ENCODE measurements around the gene COL13A1. TPM values are rescaled to one million over a fixed set of nuclear protein-coding genes. Genes with fewer than 3 reads are reported as not detected.

Gene COL13A1
- total and polyA plus RNA-seq, 10 donors = 4.1 to 16.1 (median 9.5) TPM

DNA sequence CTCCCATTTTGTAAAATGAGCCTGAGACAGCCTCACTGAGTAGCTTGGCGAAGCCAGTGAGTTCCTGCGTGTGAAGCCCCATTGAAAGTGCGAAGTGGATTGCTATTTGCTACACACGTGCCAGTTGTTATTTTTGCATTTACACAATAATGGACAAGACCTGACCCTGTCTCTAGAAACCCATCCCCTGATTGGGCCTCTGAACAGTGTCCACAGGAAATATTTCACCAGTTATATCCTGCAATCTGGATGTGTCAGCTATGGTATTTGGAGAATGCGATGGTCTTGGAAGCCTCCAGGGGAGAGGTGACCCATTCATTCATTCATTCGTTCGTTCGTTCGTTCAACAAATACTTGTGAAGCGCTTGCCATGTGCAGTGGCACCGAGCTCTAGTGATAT lies 37.1 kb downstream of the COL13A1 start:
- Histone ChIP-seq H3K4me3 (no peak overlapping the region), H3K36me3 (no peaks in the 10 kb centered on the region), H3K27me3 (replicated peaks in 1 of 7) (peaks cover 0 to 39% (median 0%) of the 10 kb centered on the region in 7 donors), H3K27ac (no peak overlapping the region), H3K9me3 (no peaks in the 10 kb centered on the region), H3K4me1 (no peaks in the 10 kb centered on the region)
- intact Hi-C loops (cut with DNase I; ENCODE audit: low total_unique reads) = no loop called here
- WGBS, 5 donors = 78 to 91% (median 87%) methylated on average over 8 to 11 of the region's 11 CpGs
- TF ChIP-seq, protein P1, sequence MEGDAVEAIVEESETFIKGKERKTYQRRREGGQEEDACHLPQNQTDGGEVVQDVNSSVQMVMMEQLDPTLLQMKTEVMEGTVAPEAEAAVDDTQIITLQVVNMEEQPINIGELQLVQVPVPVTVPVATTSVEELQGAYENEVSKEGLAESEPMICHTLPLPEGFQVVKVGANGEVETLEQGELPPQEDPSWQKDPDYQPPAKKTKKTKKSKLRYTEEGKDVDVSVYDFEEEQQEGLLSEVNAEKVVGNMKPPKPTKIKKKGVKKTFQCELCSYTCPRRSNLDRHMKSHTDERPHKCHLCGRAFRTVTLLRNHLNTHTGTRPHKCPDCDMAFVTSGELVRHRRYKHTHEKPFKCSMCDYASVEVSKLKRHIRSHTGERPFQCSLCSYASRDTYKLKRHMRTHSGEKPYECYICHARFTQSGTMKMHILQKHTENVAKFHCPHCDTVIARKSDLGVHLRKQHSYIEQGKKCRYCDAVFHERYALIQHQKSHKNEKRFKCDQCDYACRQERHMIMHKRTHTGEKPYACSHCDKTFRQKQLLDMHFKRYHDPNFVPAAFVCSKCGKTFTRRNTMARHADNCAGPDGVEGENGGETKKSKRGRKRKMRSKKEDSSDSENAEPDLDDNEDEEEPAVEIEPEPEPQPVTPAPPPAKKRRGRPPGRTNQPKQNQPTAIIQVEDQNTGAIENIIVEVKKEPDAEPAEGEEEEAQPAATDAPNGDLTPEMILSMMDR (IDR thresholded peaks at IDR 0.05 in 8 of 11, conservative IDR thresholded peaks at IDR 0.05 in 3 of 11) = no peak
- TF ChIP-seq POLR2AphosphoS5 (IDR thresholded peaks at IDR 0.05) = no peak
- TF ChIP-seq POLR2A (IDR thresholded peaks at IDR 0.05) = no peak
- DNase-seq = no peak

DNA sequence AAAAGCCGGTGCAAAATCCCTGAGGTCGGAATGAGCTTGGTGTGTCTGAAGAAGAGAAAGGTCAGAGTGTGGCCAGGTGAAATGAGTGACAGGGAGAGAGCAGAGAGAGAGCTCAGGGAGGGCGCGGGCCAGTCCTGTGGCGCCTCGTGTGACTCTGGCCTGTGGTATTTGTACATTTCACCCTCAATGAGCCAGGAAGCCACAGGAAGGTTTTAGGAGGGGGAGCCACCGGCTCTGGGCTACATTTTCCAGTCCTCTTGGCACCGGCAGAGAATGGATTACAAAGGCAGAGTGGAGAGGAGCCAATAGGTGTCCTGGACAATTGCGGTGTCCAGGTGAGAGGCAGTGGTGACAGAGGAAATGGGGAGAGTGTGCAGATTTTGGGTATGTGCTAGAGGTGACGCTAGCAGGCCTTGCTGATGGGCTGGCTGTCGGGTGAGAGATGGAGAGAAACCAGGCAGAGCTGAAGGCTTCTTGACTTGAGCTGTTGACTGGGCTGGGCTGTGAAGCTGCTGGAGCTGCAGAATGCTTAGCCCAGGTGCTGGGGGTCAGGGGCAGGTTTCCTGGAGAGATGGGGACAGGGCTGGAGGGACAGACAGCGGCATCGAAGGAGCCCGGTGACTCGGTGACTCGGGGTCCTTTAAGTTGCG lies 38.1 kb downstream of the COL13A1 start:
- Histone ChIP-seq H3K4me1 (peaks cover 0 to 8% (median under 1%) of the 10 kb centered on the region in 6 donors), H3K9me3 (no peaks in the 10 kb centered on the region), H3K36me3 (no peaks in the 10 kb centered on the region), H3K27ac (no peak overlapping the region), H3K4me3 (no peak overlapping the region), H3K27me3 (replicated peaks in 1 of 7) (peaks cover 0 to 34% (median 0%) of the 10 kb centered on the region in 7 donors)
- DNase-seq = no peak
- WGBS, 5 donors = 79 to 88% (median 83%) methylated on average over 14 to 17 of the region's 17 CpGs
- TF ChIP-seq, protein P1 (IDR thresholded peaks at IDR 0.05 in 8 of 11, conservative IDR thresholded peaks at IDR 0.05 in 3 of 11) = no peak
- TF ChIP-seq POLR2AphosphoS5 (IDR thresholded peaks at IDR 0.05) (no peak), POLR2A (IDR thresholded peaks at IDR 0.05) (no peak)
- intact Hi-C loops (cut with DNase I; ENCODE audit: low total_unique reads) = no loop called here

DNA sequence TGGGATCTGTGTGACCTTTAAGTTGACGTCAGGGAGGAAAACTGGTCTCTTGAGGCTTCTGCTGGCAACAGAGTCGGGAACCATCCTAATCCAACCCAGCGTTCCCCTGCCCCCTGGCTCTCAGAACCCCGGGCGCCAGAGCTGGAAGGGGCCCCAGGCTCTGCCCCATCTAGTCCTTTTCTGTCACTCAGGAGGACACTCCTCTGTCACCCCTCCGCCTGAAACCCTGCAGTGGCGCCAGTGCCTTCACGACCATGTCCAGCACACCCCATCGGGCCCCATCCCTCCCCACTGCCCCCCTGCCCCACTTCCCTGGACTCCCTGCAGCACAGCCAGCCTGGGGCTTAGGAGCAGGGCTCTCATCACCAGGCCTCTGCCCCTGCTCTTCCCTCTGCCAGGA lies 39.1 kb downstream of the COL13A1 start:
- TF ChIP-seq POLR2AphosphoS5 (IDR thresholded peaks at IDR 0.05) (no peak), POLR2A (IDR thresholded peaks at IDR 0.05) (no peak)
- TF ChIP-seq, protein P1 (IDR thresholded peaks at IDR 0.05 in 8 of 11, conservative IDR thresholded peaks at IDR 0.05 in 3 of 11) = no peak
- no peak overlapping the region for H3K27ac ChIP-seq
- DNase-seq = no peak
- no peak overlapping the region for H3K4me3 ChIP-seq
- no peaks in the 10 kb centered on the region for H3K36me3 ChIP-seq
- intact Hi-C loops (cut with DNase I; ENCODE audit: low total_unique reads) = no loop called here
- peaks cover 0 to 32% (median 0%) of the 10 kb centered on the region in 7 donors for H3K27me3 ChIP-seq (replicated peaks in 1 of 7)
- no peaks in the 10 kb centered on the region for H3K9me3 ChIP-seq
- 80 to 93% (median 91%) methylated on average over 9 of the region's 9 CpGs for WGBS, 5 donors
- peaks cover 0 to 17% (median 8%) of the 10 kb centered on the region in 6 donors for H3K4me1 ChIP-seq

DNA sequence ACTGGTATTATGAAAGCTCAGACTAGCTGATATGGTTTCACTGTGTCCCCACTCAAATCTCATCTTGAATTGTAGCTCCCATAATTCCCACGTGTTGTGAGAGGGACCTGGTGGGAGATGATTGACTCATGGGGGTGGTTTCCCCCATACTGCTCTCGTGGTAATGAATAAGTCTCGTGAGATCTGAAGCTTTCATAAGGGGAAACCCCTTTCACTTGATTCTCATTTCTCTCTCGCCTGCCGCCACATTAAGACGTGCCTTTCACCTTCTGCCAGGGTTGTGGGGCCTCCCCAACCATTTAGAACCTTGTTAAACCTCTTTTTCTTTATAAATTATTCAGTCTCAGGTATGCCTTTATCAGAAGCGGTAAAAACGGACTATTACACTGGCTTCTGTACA lies 40.3 kb downstream of the COL13A1 start:
- peaks cover 0 to 32% (median 0%) of the 10 kb centered on the region in 7 donors for H3K27me3 ChIP-seq (replicated peaks in 1 of 7)
- no peak overlapping the region for H3K4me3 ChIP-seq
- H3K36me3 ChIP-seq = no peaks in the 10 kb centered on the region
- H3K27ac ChIP-seq = no peak overlapping the region
- WGBS, 5 donors = 62 to 70% (median 65%) methylated on average over 8 of the region's 8 CpGs
- TF ChIP-seq POLR2A (IDR thresholded peaks at IDR 0.05) = no peak
- TF ChIP-seq, protein P1 (IDR thresholded peaks at IDR 0.05 in 8 of 11, conservative IDR thresholded peaks at IDR 0.05 in 3 of 11) = no peak
- no peak for TF ChIP-seq POLR2AphosphoS5 (IDR thresholded peaks at IDR 0.05)
- intact Hi-C loops (cut with DNase I; ENCODE audit: low total_unique reads) = no loop called here
- peaks cover 4 to 30% (median 16%) of the 10 kb centered on the region in 6 donors for H3K4me1 ChIP-seq
- no peak for DNase-seq
- H3K9me3 ChIP-seq = no peaks in the 10 kb centered on the region
